ENCODE measurements around the gene DDX11.
"Not testable (repeated sequence)": the region's sequence is repeated elsewhere in the genome, so short reads cannot be mapped to it uniquely, and the experiment has no call there.

Gene DDX11

DNA sequence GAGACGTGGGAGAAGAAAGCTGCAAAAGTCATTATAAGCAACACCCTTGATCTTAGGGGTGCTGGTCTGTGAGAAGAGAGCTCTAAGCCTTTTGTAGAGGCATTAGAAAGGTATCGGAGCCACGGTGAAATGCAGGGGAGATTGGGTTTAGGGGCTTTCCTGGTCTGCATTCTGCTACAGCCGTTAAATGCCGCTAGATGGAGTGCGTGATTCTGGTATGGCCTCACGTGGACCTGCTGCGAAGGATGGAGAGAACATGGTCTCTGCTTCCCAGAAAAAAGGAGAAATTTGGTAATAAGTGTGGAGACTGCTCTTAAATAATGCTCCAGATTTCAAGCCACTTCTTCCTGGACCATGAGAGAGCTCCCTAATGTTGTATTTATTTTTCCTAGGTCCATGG is 4.3 kb downstream of the DDX11 start:
- H3K27ac ChIP-seq (ENCODE audit: extremely low read depth, low read depth, low read length), result peak overlapping the region; percentile 59; the same call in 1 of the 2 replicates
- CTCF ChIA-PET, result interaction anchor here (0.6 kb wide), 2 partner anchors 78 to 934 kb away, joined by 4 to 5 read pairs; no protein-coding TSS in a partner anchor
- peaks cover 0 to 29% of the 10 kb centered on the region in 2 experiments; a peak in 2 of 3 replicates for H3K36me3 ChIP-seq (ENCODE audit: control insufficient read depth in 2 of 2, insufficient read depth in 1 of 2, low read length in 2 of 2)
- H3K9me3 ChIP-seq (ENCODE audit: control insufficient read depth, insufficient read depth, low read depth, low read length); POLR2A ChIA-PET; H3K4me1 ChIP-seq (ENCODE audit: control insufficient read depth, insufficient read depth, low read length); H3K4me3 ChIP-seq (ENCODE audit: low read depth, low read length): not testable (repeated sequence)
- TF ChIP-seq ZSCAN30 (tag by site-specific recombination; IDR thresholded peaks at IDR 0.05), result peak; percentile 55; the same call in 1 of the 2 replicates
- 0 out of 2 replicates have a peak, but pooled peaks have one; percentile 18 for TF ChIP-seq PRDM1 (tag by site-specific recombination; IDR thresholded peaks at IDR 0.05)
- peak; percentile 75 for TF ChIP-seq ZNF654 (tag by site-specific recombination; IDR thresholded peaks at IDR 0.05; ENCODE audit: low read depth)
- 0 out of 2 replicates have a peak, but pooled peaks have one; percentile 24 for TF ChIP-seq ZNF660 (tag by site-specific recombination; IDR thresholded peaks at IDR 0.05)
- 0 out of 2 replicates have a peak, but pooled peaks have one; percentile 29 for TF ChIP-seq ZFP37 (tag by site-specific recombination; IDR thresholded peaks at IDR 0.05)
- TF ChIP-seq ZNF366 (tag by site-specific recombination; conservative IDR thresholded peaks at IDR 0.05), result peak; percentile 91; the same call in 1 of the 2 replicates
- TF ChIP-seq, protein P1, sequence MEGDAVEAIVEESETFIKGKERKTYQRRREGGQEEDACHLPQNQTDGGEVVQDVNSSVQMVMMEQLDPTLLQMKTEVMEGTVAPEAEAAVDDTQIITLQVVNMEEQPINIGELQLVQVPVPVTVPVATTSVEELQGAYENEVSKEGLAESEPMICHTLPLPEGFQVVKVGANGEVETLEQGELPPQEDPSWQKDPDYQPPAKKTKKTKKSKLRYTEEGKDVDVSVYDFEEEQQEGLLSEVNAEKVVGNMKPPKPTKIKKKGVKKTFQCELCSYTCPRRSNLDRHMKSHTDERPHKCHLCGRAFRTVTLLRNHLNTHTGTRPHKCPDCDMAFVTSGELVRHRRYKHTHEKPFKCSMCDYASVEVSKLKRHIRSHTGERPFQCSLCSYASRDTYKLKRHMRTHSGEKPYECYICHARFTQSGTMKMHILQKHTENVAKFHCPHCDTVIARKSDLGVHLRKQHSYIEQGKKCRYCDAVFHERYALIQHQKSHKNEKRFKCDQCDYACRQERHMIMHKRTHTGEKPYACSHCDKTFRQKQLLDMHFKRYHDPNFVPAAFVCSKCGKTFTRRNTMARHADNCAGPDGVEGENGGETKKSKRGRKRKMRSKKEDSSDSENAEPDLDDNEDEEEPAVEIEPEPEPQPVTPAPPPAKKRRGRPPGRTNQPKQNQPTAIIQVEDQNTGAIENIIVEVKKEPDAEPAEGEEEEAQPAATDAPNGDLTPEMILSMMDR (tag by site-specific recombination; IDR thresholded peaks at IDR 0.05), result peak; percentile 29; the same call in 1 of the 2 replicates

DNA sequence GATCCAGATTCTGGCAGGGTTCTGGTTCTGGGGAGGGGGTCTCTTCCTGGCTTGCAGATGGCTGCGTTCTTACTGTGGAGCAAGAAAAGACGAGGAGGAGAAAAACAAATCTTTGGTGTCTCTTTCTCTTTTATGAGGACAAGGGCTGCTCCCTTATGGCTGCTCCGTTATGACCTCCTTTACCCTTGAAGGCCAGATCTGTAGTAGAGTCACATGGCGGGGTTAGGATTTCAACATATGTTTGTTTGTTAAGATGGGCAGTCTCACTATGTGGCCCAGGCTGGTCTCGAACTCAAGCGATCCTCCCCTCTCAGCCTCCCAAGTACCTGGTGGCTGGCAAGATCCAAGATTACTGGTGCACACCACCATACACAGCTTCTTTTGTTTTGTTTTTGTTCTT is 5.8 kb downstream of the DDX11 start:
- H3K4me3 ChIP-seq (ENCODE audit: low read depth, low read length); POLR2A ChIA-PET; CTCF ChIA-PET; H3K4me1 ChIP-seq (ENCODE audit: control insufficient read depth, insufficient read depth, low read length); H3K9me3 ChIP-seq (ENCODE audit: control insufficient read depth, insufficient read depth, low read depth, low read length); H3K27ac ChIP-seq (ENCODE audit: extremely low read depth, low read depth, low read length): not testable (repeated sequence)
- H3K36me3 ChIP-seq (ENCODE audit: control insufficient read depth in 2 of 2, insufficient read depth in 1 of 2, low read length in 2 of 2), result peaks cover 0 to 41% of the 10 kb centered on the region in 2 experiments; a peak in 2 of 3 replicates

DNA sequence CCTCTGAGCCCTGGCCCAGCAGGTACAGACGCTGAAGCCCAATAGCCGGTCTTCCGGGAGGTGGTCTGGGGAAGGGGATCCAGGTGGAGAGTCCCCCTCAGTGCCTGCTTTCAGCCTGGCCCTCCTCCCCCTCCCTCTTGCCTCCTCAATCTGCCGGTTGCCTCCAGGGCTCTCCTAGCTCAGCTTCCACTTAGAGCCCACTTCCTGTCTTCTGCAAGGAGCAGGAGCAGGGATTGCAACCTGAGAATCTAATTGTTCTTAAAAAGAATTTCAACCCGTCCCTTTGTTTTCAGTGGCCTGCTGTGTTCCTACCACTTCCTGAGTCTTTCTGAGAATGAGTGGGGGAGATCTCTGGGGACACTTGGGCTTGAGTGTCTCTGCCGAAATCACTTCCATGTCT is 6.6 kb downstream of the DDX11 start:
- CTCF ChIA-PET; POLR2A ChIA-PET; H3K4me3 ChIP-seq (ENCODE audit: low read depth, low read length); H3K4me1 ChIP-seq (ENCODE audit: control insufficient read depth, insufficient read depth, low read length); H3K9me3 ChIP-seq (ENCODE audit: control insufficient read depth, insufficient read depth, low read depth, low read length): not testable (repeated sequence)
- peak; percentile 64; the same call in 1 of the 2 replicates for TF ChIP-seq GFI1B (tag by site-specific recombination; IDR thresholded peaks at IDR 0.05)
- TF ChIP-seq OSR2 (tag by site-specific recombination; IDR thresholded peaks at IDR 0.05), result peak; percentile 69
- peak; percentile 43; the same call in 1 of the 2 replicates for TF ChIP-seq IKZF3 (tag by site-specific recombination; IDR thresholded peaks at IDR 0.05)
- TF ChIP-seq, protein P2, sequence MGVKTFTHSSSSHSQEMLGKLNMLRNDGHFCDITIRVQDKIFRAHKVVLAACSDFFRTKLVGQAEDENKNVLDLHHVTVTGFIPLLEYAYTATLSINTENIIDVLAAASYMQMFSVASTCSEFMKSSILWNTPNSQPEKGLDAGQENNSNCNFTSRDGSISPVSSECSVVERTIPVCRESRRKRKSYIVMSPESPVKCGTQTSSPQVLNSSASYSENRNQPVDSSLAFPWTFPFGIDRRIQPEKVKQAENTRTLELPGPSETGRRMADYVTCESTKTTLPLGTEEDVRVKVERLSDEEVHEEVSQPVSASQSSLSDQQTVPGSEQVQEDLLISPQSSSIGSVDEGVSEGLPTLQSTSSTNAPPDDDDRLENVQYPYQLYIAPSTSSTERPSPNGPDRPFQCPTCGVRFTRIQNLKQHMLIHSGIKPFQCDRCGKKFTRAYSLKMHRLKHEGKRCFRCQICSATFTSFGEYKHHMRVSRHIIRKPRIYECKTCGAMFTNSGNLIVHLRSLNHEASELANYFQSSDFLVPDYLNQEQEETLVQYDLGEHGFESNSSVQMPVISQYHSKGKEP (tag by site-specific recombination; IDR thresholded peaks at IDR 0.05), result peak; percentile 37; the same call in 1 of the 2 replicates
- 0 out of 2 replicates have a peak, but pooled peaks have one; percentile 30 for TF ChIP-seq SP7 (tag by site-specific recombination; IDR thresholded peaks at IDR 0.05)
- Histone ChIP-seq H3K36me3 (ENCODE audit: control insufficient read depth in 2 of 2, insufficient read depth in 1 of 2, low read length in 2 of 2) (peaks cover 0 to 49% of the 10 kb centered on the region in 2 experiments; a peak in 2 of 3 replicates), H3K27ac (ENCODE audit: extremely low read depth, low read depth, low read length) (peak overlapping the region; percentile 46)

DNA sequence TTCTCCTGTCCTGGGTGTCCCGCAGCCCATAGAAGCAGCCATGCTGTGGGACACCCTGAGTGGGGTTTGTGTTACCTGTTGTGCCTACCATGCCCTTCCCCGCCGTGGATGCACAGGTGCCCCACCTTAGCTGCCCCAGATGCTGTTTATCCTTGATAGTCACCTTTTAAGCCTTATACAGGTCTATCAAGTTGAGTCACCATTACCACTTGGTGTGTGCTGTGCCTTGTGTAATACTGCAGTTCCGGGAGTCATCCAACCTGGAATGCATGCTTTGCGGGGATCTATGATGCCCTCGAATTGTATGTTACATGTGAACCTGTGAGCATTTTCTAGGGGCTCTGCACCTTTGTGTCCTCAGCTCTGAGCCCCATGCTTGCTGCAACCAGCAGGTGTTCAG is 7.6 kb downstream of the DDX11 start:
- H3K36me3 ChIP-seq (ENCODE audit: control insufficient read depth in 2 of 2, insufficient read depth in 1 of 2, low read length in 2 of 2), result peaks cover 0 to 60% of the 10 kb centered on the region in 2 experiments; a peak in 2 of 3 replicates
- POLR2A ChIA-PET; H3K4me3 ChIP-seq (ENCODE audit: low read depth, low read length); H3K9me3 ChIP-seq (ENCODE audit: control insufficient read depth, insufficient read depth, low read depth, low read length); H3K4me1 ChIP-seq (ENCODE audit: control insufficient read depth, insufficient read depth, low read length); H3K27ac ChIP-seq (ENCODE audit: extremely low read depth, low read depth, low read length); CTCF ChIA-PET: not testable (repeated sequence)

DNA sequence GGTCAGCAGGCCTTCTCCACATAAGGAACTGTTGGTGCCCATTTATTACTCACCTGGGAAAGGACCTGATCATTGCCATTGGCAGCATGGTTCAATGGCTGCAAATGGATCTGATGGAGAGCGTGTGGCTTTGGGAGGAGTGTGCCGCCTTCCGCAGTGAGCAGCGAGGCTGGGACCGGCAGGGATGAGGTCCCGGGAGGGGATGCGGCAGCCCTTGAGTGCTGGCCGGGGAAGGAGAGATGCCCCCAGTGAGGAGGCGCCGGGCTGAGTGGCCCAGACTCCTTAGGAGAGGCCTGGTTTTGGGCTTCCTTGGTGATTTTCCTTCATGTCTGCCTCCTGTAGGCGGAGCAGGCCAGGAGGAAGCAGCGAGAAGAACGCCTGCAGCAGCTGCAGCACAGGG is 10.6 kb downstream of the DDX11 start:
- H3K36me3 ChIP-seq (ENCODE audit: control insufficient read depth in 2 of 2, insufficient read depth in 1 of 2, low read length in 2 of 2), result peaks cover 0 to 88% of the 10 kb centered on the region in 2 experiments; a peak in 2 of 3 replicates
- H3K4me1 ChIP-seq (ENCODE audit: control insufficient read depth, insufficient read depth, low read length); CTCF ChIA-PET; POLR2A ChIA-PET; H3K9me3 ChIP-seq (ENCODE audit: control insufficient read depth, insufficient read depth, low read depth, low read length); H3K27ac ChIP-seq (ENCODE audit: extremely low read depth, low read depth, low read length); H3K4me3 ChIP-seq (ENCODE audit: low read depth, low read length): not testable (repeated sequence)

DNA sequence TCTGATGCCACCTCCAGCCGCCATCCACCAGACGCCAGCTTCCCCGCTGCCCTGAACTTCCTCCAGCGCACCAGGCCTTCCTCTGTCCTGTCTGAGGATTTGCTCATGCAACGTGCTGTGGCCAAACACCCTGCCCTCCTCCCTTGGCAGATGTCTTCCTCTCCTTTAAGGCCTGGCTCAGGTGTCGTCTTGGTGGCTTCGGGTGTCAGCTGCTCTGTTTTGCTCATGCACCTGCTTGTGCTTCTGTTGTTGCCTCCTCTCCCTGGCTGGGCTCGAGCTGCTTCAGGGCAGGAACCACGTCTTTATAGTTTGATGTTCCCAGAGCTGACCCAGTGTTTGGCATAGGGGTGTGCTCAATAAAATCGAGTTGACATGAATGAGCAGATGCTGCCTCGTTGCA is 12.4 kb downstream of the DDX11 start:
- POLR2A ChIA-PET; H3K4me1 ChIP-seq (ENCODE audit: control insufficient read depth, insufficient read depth, low read length); CTCF ChIA-PET; H3K9me3 ChIP-seq (ENCODE audit: control insufficient read depth, insufficient read depth, low read depth, low read length); H3K27ac ChIP-seq (ENCODE audit: extremely low read depth, low read depth, low read length); H3K4me3 ChIP-seq (ENCODE audit: low read depth, low read length): not testable (repeated sequence)
- H3K36me3 ChIP-seq (ENCODE audit: control insufficient read depth in 2 of 2, insufficient read depth in 1 of 2, low read length in 2 of 2), result peaks cover 0 to 83% of the 10 kb centered on the region in 2 experiments; a peak in 1 of 3 replicates

DNA sequence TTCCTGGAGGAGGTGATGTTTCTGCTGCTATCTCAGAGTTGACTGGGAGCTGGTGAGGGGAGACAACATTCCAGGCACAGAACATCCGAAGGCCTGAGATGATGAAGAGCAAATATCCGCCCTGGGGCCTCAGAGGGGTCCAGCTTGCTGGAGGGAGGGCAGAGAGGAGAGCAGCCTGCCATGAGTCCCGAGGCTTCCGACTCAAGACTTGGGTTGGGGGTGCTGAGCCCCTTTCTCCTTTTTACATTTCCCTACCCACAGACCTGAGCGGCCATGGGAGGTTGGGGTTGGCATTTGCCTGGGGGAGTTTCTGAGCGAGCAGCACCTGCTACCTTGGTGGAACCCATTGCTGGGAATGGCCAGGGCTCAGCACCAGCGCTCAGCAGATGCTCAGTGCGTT is 13.8 kb downstream of the DDX11 start:
- POLR2A ChIA-PET; H3K4me3 ChIP-seq (ENCODE audit: low read depth, low read length); H3K4me1 ChIP-seq (ENCODE audit: control insufficient read depth, insufficient read depth, low read length); CTCF ChIA-PET; H3K27ac ChIP-seq (ENCODE audit: extremely low read depth, low read depth, low read length); H3K9me3 ChIP-seq (ENCODE audit: control insufficient read depth, insufficient read depth, low read depth, low read length): not testable (repeated sequence)
- H3K36me3 ChIP-seq (ENCODE audit: control insufficient read depth in 2 of 2, insufficient read depth in 1 of 2, low read length in 2 of 2), result peaks cover 0 to 89% of the 10 kb centered on the region in 2 experiments; a peak in 1 of 3 replicates

Data from HEK293 (cell line).